DMS53 treated with DMSO at 0.1 percent for 48 hours (cell line): ENCODE results near the gene RPS2.
"Not testable (repeated sequence)": the region's sequence is repeated elsewhere in the genome, so short reads cannot be mapped to it uniquely, and the experiment has no call there.

Source experiments
- DNase-seq: peaks from one replicate; lab custom pipeline; 2025; ENCODE audit not compliant: unreplicated experiment; lab: John Stamatoyannopoulos, UW

Gene RPS2

GRCh38 chr16:1964506-1965395 is at the start of gene RPS2:
Gene RPS2 (minus strand): TSS chr16:1964826. CDS start chr16:1964625, 201 bp downstream.
- DNase-seq = peak; percentile 86

GRCh38 chr16:2013527-2013926 is 48.9 kb upstream of the RPS2 start:
- no peak for DNase-seq

GRCh38 chr16:2011726-2012125 is 47.1 kb upstream of the RPS2 start:
- not testable (repeated sequence) for DNase-seq

- DNase-seq = peak; percentile 34
Measured at GRCh38 chr16:2009791-2010510, 45.3 kb upstream of the RPS2 start, which contains the start of gene ZNF598. Gene ZNF598 (minus strand): TSS chr16:2009821.

- DNase-seq = no peak
Measured at GRCh38 chr16:2009164-2009711, 44.6 kb upstream of the RPS2 start.

GRCh38 chr16:2008631-2009163 is 44.1 kb upstream of the RPS2 start:
- no peak for DNase-seq

GRCh38 chr16:2008009-2008526 is 43.4 kb upstream of the RPS2 start:
- peak; percentile 39 for DNase-seq

- no peak for DNase-seq
Measured at GRCh38 chr16:2007081-2007836, 42.6 kb upstream of the RPS2 start.

- DNase-seq = no peak
Measured at GRCh38 chr16:2006317-2006716, 41.7 kb upstream of the RPS2 start.

GRCh38 chr16:2005646-2006045 is 41.0 kb upstream of the RPS2 start:
- no peak for DNase-seq

GRCh38 chr16:2004795-2005517 is 40.3 kb upstream of the RPS2 start:
- DNase-seq = no peak

- DNase-seq = peak; percentile 86
Measured at GRCh38 chr16:2003827-2004641, 39.4 kb upstream of the RPS2 start.

- no peak for DNase-seq
Measured at GRCh38 chr16:2003231-2003826, 38.7 kb upstream of the RPS2 start.

GRCh38 chr16:2002406-2003230 is 38.0 kb upstream of the RPS2 start:
- no peak for DNase-seq

- DNase-seq = no peak
Measured at GRCh38 chr16:2001456-2002355, 37.1 kb upstream of the RPS2 start.

- DNase-seq = no peak
Measured at GRCh38 chr16:2001035-2001434, 36.4 kb upstream of the RPS2 start.
